Activated T-helper 2 cell treated with anti-CD3 and anti-CD28 coated beads, Interferon-gamma antibody, Interleukin-2, Interleukin-4, amounts not matched to agents 10 μg/mL and 5 μg/mL and 100 μg/mL, durations not matched to agents 14 hours and 24 hours and 36 hours (primary cell): ENCODE results near the gene NCLN. TPM values are rescaled to one million over a fixed set of nuclear protein-coding genes. Genes with fewer than 3 reads are reported as not detected.
"Not testable (repeated sequence)": the region's sequence is repeated elsewhere in the genome, so short reads cannot be mapped to it uniquely, and the experiment has no call there.

ENCODE experiments used
- DNase-seq: peaks from one replicate; pipeline ENCODE4 v3.0.0; 2021; ENCODE audit warnings: low spot score
- H3K27ac Mint-ChIP-seq: one replicate; pipeline ENCODE4 v1.8.0; 2021; ENCODE audit warnings: mixed read lengths
- H3K27me3 Mint-ChIP-seq: one replicate; pipeline ENCODE4 v1.8.0; 2021; ENCODE audit warnings: low read depth, mixed read lengths
- H3K36me3 Mint-ChIP-seq: one replicate; pipeline ENCODE4 v1.8.0; 2021; ENCODE audit warnings: low read depth, mixed read lengths
- H3K4me1 Mint-ChIP-seq: one replicate; pipeline ENCODE4 v1.8.0; 2021; ENCODE audit warnings: low read depth, mixed read lengths
- H3K4me3 Mint-ChIP-seq: one replicate; pipeline ENCODE4 v1.8.0; 2021; ENCODE audit warnings: low read depth, mild to moderate bottlenecking, moderate library complexity, mixed read lengths
- H3K9me3 Mint-ChIP-seq: one replicate; pipeline ENCODE4 v1.8.0; 2021; ENCODE audit warnings: mixed read lengths
- intact Hi-C: fragments of 100-400 bp; cut with micrococcal nuclease; formaldehyde crosslinking; loops from one replicate; pipeline ENCODE4 v1.15.1; 2023
- total RNA-seq: library from RNA; stranded (reverse); gene quantifications from 2 replicates; pipeline ENCODE4 v1.2.3, GENCODE V29; 2022

NCLN gene
- total RNA-seq, 1 donor from 2014 or later = 86.3 TPM

DNA sequence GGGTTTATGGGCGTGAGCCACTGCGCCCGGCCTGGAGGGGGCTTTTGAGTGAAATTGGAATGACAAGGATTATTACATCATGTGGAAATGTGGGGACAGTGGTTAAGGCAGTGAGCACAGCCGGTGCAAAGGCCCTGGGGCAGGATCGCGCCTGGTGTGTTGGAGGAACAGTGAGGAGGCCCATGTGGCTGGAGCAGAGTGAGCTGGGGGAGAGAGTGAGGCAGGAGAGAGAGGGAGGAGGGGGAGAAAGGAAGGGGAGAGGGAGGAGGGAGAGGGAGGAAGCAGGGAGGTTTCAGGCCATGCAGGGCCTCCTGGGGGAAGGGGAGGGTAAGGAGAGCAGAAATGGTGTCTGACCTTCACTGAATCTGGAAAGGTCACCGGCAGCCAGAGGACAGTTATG lies 27.4 kb downstream of the NCLN start:
- no peak for DNase-seq
- Mint-ChIP-seq H3K27ac (no peak overlapping the region), H3K9me3 (no peaks in the 10 kb centered on the region), H3K4me1 (no peaks in the 10 kb centered on the region), H3K4me3 (no peak overlapping the region), H3K36me3 (peaks cover 3% of the 10 kb centered on the region), H3K27me3 (no peaks in the 10 kb centered on the region)
- intact Hi-C loops = no loop called here

GRCh38 chr19:3216874-3217273 lies 31.1 kb downstream of the NCLN start:
- Mint-ChIP-seq H3K9me3 (no peaks in the 10 kb centered on the region), H3K27me3 (no peaks in the 10 kb centered on the region), H3K4me1 (no peaks in the 10 kb centered on the region), H3K4me3 (no peak overlapping the region), H3K27ac (no peak overlapping the region), H3K36me3 (no peaks in the 10 kb centered on the region)
- no peak for DNase-seq
- intact Hi-C loops = no loop called here

- Mint-ChIP-seq H3K27me3 (peaks cover 6% of the 10 kb centered on the region), H3K9me3 (no peaks in the 10 kb centered on the region), H3K4me3 (no peak overlapping the region), H3K27ac (no peak overlapping the region), H3K36me3 (no peaks in the 10 kb centered on the region), H3K4me1 (no peaks in the 10 kb centered on the region)
- no peak for DNase-seq
- intact Hi-C loops = no loop called here
Measured at GRCh38 chr19:3220576-3220975, 34.8 kb downstream of the NCLN start.

DNA sequence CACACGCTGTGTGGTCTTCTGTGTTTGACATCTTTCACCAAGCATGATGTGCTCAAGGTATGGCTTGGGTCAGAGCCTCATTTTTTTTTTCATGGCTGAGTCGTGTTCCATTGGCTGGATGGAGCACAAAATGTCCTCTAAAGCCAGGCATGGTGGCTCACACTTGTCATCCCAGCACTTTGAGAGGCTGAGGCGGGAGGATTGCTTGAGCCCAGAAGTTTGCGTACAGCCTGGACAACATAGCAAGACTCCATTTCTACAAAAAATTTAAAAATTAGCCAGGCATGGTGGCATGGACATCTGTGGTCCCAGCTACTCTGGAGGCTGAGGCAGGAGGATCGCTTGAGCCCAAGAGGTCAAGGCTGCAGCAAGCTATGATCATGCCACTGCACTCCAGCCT lies 35.8 kb downstream of the NCLN start:
- H3K36me3 Mint-ChIP-seq, H3K9me3 Mint-ChIP-seq, H3K27ac Mint-ChIP-seq, DNase-seq, H3K4me1 Mint-ChIP-seq, intact Hi-C loops, H3K4me3 Mint-ChIP-seq: not testable (repeated sequence)
- H3K27me3 Mint-ChIP-seq = peaks cover 13% of the 10 kb centered on the region

DNA sequence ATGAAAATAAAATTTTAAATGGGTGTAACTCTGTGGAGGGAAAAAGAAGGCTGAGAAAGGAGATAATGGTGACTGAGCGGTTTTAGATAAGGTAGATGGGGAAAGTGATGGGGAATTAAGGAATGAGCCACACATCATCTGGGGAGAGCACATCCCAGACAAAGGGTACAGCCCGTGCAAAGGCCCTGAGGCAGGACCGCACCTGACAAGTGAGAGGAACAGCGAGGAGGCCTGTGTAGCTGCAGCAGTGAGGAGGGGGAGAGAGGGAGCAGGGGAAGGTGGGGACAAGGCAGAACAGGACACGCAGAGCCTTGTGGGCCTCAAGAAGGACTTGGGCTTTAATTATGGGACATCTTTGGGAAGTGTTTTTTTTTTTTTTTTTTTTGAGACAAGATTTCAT lies 37.0 kb downstream of the NCLN start:
- Mint-ChIP-seq H3K27me3 (peaks cover 21% of the 10 kb centered on the region), H3K36me3 (no peaks in the 10 kb centered on the region), H3K4me1 (no peaks in the 10 kb centered on the region), H3K27ac (no peak overlapping the region), H3K4me3 (no peak overlapping the region), H3K9me3 (no peaks in the 10 kb centered on the region)
- intact Hi-C loops = no loop called here
- no peak for DNase-seq

GRCh38 chr19:3224346-3225168 lies 38.8 kb downstream of the NCLN start, which contains the start of gene CELF5:
TSS of gene CELF5 (plus strand) at chr19:3224661. CDS start at chr19:3224740, 79 bp downstream.
- Mint-ChIP-seq H3K9me3 (no peaks in the 10 kb centered on the region), H3K4me3 (no peak within 1 kb of the TSS), H3K27ac (no peak within 1 kb of the TSS), H3K27me3 (peaks cover 28% of the 10 kb centered on the region), H3K36me3 (no peaks in the 10 kb centered on the region), H3K4me1 (no peaks in the 10 kb centered on the region)
- peak; percentile 24 for DNase-seq
- intact Hi-C loops = no loop called here

DNA sequence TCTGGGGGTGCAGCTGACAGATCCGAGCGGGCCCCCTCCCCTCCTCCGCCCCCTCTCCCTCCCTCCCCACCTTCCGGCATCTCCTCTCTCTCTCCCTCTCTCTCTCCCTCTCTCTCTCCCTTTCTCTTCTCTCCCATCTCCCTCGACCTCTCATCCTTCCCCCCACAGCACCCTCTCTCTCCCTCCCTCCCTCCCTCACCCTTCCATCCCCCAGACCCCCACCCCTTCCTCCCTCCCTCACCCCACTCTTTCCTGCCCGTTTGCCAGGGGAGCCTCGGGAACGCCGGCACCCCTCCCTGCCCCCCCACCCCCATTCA lies 39.4 kb downstream of the NCLN start:
- intact Hi-C loops = no loop called here
- H3K27me3 Mint-ChIP-seq = peaks cover 29% of the 10 kb centered on the region
- DNase-seq = no peak
- no peak overlapping the region for H3K4me3 Mint-ChIP-seq
- H3K9me3 Mint-ChIP-seq = no peaks in the 10 kb centered on the region
- H3K4me1 Mint-ChIP-seq = no peaks in the 10 kb centered on the region
- H3K27ac Mint-ChIP-seq = no peak overlapping the region
- H3K36me3 Mint-ChIP-seq = no peaks in the 10 kb centered on the region

GRCh38 chr19:3225677-3226093 lies 40.0 kb downstream of the NCLN start:
- no peaks in the 10 kb centered on the region for H3K9me3 Mint-ChIP-seq
- H3K4me3 Mint-ChIP-seq = no peak overlapping the region
- peaks cover 29% of the 10 kb centered on the region for H3K27me3 Mint-ChIP-seq
- H3K4me1 Mint-ChIP-seq = no peaks in the 10 kb centered on the region
- DNase-seq = no peak
- no peak overlapping the region for H3K27ac Mint-ChIP-seq
- no peaks in the 10 kb centered on the region for H3K36me3 Mint-ChIP-seq
- intact Hi-C loops = no loop called here

DNA sequence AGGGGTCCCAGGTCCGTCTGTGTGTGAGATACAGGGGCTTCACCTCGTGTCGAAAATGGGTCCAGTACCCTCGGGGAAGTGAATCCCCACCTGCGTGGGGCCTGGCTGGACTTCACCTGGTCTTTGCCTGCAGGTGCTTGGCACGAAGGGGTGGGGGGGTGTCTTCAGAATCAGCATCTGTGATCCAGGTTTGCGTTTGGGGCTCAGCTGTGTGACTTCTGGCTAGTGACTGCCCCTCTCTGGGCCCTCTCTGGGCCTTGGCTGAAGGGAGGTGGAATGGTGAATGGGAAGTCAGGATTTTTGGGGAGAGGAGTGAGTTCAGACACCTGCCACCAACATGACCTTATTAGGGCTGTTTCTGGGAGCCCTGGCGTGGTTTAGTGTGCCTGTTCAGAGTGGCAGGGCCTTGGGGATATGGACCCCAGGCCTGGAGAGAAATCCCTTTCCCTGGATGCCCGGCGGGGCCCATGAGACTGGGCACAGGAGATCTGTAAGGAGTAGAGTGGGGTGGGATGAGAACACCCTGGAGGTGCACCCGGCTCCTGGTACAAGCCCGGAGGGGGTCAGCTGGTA lies 41.4 kb downstream of the NCLN start:
- H3K27ac Mint-ChIP-seq = no peak overlapping the region
- peaks cover 29% of the 10 kb centered on the region for H3K27me3 Mint-ChIP-seq
- intact Hi-C loops = no loop called here
- no peaks in the 10 kb centered on the region for H3K9me3 Mint-ChIP-seq
- H3K4me1 Mint-ChIP-seq = no peaks in the 10 kb centered on the region
- no peak for DNase-seq
- H3K36me3 Mint-ChIP-seq = no peaks in the 10 kb centered on the region
- no peak overlapping the region for H3K4me3 Mint-ChIP-seq

DNA sequence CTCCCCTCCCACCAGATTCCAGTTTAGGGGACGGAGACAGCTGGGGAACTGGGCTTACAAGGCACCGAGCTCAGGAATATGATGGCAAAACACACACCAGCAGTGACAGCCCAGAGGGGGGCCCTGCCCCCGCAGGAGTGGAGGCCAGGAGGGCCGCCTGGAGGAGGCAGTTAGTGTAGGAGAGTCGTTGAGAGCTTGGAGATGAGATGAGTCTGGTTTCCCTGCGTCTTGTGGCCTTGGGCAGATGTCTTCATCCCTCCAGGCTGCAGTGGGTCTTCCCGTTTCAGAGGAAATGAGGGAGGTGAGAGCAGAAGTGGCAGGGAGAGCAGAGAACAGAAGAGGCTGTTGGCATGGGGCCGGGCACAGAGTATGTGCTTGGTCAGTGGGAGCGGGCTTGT lies 43.6 kb downstream of the NCLN start:
- intact Hi-C loops = no loop called here
- no peak overlapping the region for H3K4me3 Mint-ChIP-seq
- H3K27ac Mint-ChIP-seq = no peak overlapping the region
- H3K27me3 Mint-ChIP-seq = peaks cover 23% of the 10 kb centered on the region
- H3K4me1 Mint-ChIP-seq = no peaks in the 10 kb centered on the region
- no peaks in the 10 kb centered on the region for H3K9me3 Mint-ChIP-seq
- no peak for DNase-seq
- H3K36me3 Mint-ChIP-seq = no peaks in the 10 kb centered on the region

DNA sequence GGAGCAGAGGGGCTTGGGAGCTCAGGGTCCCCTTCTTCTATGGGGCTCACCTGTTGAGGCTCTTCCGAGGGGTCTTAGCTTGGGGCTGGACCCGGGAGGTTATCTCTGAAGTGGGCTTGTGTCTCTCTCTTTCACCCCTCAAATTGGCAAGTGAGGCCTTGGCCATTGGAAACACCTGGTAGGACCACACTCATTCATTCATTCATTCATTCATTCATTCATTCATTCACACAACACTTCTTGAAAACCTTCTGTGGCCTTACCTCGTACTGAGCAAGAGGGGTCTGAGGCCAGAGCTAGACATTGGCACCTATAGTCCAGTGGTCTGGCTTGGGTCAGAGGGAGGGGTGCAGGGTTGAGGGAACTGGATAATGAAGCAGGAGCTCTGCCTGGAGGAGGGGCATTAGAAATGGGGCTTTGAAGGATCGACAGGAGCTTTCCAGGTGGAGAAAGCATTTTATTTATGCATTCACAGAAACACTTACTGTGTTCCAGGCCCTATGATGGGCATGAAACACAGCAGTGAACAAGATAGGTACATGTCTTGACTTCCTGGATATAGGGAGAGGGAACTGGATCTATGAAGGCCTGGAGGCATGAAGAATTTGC lies 44.3 kb downstream of the NCLN start:
- H3K9me3 Mint-ChIP-seq = no peaks in the 10 kb centered on the region
- H3K27ac Mint-ChIP-seq = no peak overlapping the region
- intact Hi-C loops = no loop called here
- H3K36me3 Mint-ChIP-seq = no peaks in the 10 kb centered on the region
- peaks cover 23% of the 10 kb centered on the region for H3K27me3 Mint-ChIP-seq
- no peaks in the 10 kb centered on the region for H3K4me1 Mint-ChIP-seq
- no peak for DNase-seq
- H3K4me3 Mint-ChIP-seq = no peak overlapping the region

DNA sequence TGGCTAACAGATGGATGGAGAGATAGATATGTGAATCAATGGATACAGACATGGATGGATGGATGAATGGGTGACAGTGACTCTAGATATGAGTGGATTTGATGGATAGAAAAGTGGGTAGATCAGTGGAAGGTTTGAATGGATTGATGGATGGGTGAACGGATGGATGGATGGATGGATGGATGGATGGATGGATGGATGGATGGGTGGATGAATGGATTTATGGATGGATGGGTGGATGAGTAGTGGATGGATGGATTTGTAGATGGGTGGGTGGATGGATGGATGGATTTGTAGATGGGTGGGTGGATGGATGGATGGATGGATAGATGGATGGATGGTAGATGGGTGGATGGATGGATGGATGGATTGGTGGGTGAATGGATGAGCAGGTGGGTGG lies 45.6 kb downstream of the NCLN start:
- DNase-seq = no peak
- peaks cover 17% of the 10 kb centered on the region for H3K27me3 Mint-ChIP-seq
- H3K36me3 Mint-ChIP-seq = no peaks in the 10 kb centered on the region
- no peak overlapping the region for H3K27ac Mint-ChIP-seq
- H3K9me3 Mint-ChIP-seq = no peaks in the 10 kb centered on the region
- intact Hi-C loops = no loop called here
- H3K4me1 Mint-ChIP-seq = no peaks in the 10 kb centered on the region
- H3K4me3 Mint-ChIP-seq = no peak overlapping the region

- H3K27ac Mint-ChIP-seq = no peak overlapping the region
- peaks cover 4% of the 10 kb centered on the region for H3K27me3 Mint-ChIP-seq
- DNase-seq = no peak
- H3K4me3 Mint-ChIP-seq = no peak overlapping the region
- intact Hi-C loops = no loop called here
- no peaks in the 10 kb centered on the region for H3K36me3 Mint-ChIP-seq
- H3K9me3 Mint-ChIP-seq = no peaks in the 10 kb centered on the region
- H3K4me1 Mint-ChIP-seq = no peaks in the 10 kb centered on the region
Measured at GRCh38 chr19:3233116-3233515, 47.4 kb downstream of the NCLN start.
